Stimulated activated CD8-positive, alpha-beta memory T cell treated with anti-CD3 and anti-CD28 coated beads, Interleukin-15, amount 100 ng/mL, for 24 hours (primary cell): ENCODE measurements around the gene TMCC2.
"Not testable (repeated sequence)": the region's sequence is repeated elsewhere in the genome, so short reads cannot be mapped to it uniquely, and the experiment has no call there.

ENCODE experiments used
- DNase-seq: peaks from one replicate; pipeline ENCODE4 v3.0.0-alpha.2; 2020; ENCODE audit warnings: low read depth

Gene TMCC2

GRCh38 chr1:205227584-205228013 is at the start of gene TMCC2:
Gene TMCC2 (plus strand): TSS chr1:205227946. CDS start chr1:205228565, 619 bp downstream.
- DNase-seq = peak; percentile 52

- DNase-seq = no peak
Observed at GRCh38 chr1:205179842-205180241, 47.9 kb upstream of the TMCC2 start.

GRCh38 chr1:205180331-205180730 is 47.4 kb upstream of the TMCC2 start:
- DNase-seq = not testable (repeated sequence)

GRCh38 chr1:205182930-205183329 is 44.8 kb upstream of the TMCC2 start:
- no peak for DNase-seq

GRCh38 chr1:205183676-205184335 is 43.9 kb upstream of the TMCC2 start:
- no peak for DNase-seq

- DNase-seq = no peak
Observed at GRCh38 chr1:205186191-205186590, 41.6 kb upstream of the TMCC2 start.

- DNase-seq = no peak
Observed at GRCh38 chr1:205187420-205187819, 40.3 kb upstream of the TMCC2 start.

GRCh38 chr1:205188098-205188497 is 39.6 kb upstream of the TMCC2 start:
- DNase-seq = no peak

- DNase-seq = no peak
Observed at GRCh38 chr1:205188596-205188995, 39.1 kb upstream of the TMCC2 start.

- DNase-seq = no peak
Observed at GRCh38 chr1:205189131-205189530, 38.6 kb upstream of the TMCC2 start.

GRCh38 chr1:205190845-205191577 is 36.7 kb upstream of the TMCC2 start:
- DNase-seq = no peak

GRCh38 chr1:205191622-205192021 is 36.1 kb upstream of the TMCC2 start:
- no peak for DNase-seq

- no peak for DNase-seq
Observed at GRCh38 chr1:205192287-205192686, 35.5 kb upstream of the TMCC2 start.

- DNase-seq = no peak
Observed at GRCh38 chr1:205199090-205199930, 28.4 kb upstream of the TMCC2 start.

- DNase-seq = no peak
Observed at GRCh38 chr1:205199931-205200299, 27.8 kb upstream of the TMCC2 start.

GRCh38 chr1:205204552-205204951 is 23.2 kb upstream of the TMCC2 start:
- DNase-seq = no peak

GRCh38 chr1:205205055-205205454 is 22.7 kb upstream of the TMCC2 start:
- no peak for DNase-seq

- DNase-seq = no peak
Observed at GRCh38 chr1:205208811-205209210, 18.9 kb upstream of the TMCC2 start.

- no peak for DNase-seq
Observed at GRCh38 chr1:205210756-205211168, 17.0 kb upstream of the TMCC2 start.

- DNase-seq = peak; percentile 74
Observed at GRCh38 chr1:205211169-205211838, 16.4 kb upstream of the TMCC2 start, which contains the start of gene DSTYK. Gene DSTYK (minus strand): TSS chr1:205211702. CDS start chr1:205211535, 167 bp downstream.

GRCh38 chr1:205211839-205212536 is 15.8 kb upstream of the TMCC2 start:
- no peak for DNase-seq
